MCF 10A (cell line): ENCODE measurements around the gene FGF14. TPM values are rescaled to one million over a fixed set of nuclear protein-coding genes. Genes with fewer than 3 reads are reported as not detected.
A peak's percentile ranks its signal among the peaks of the same experiment; 100 is the strongest.

Experiments
- BruUV-seq: library from RNA; stranded (reverse); fragments of 400-500 nt; replicated peaks from 2 replicates; lab custom pipeline; 2021; lab: Mats Ljungman, UMichigan
- CTCF ChIA-PET: fragments of 300-600 bp; sonication (Branson Sonifier 250); formaldehyde crosslinking; extraction: SDS; loops from one replicate; lab custom pipeline; 2021; ENCODE audit warnings: antibody characterized with exemption, inconsistent platforms; lab: Yijun Ruan, JAX
- POLR2A ChIA-PET: fragments of 300-600, 350-650 bp; sonication (Branson Sonifier 250); formaldehyde crosslinking; extraction: SDS; loops from one replicate; lab custom pipeline; 2020; ENCODE audit warnings: antibody characterized with exemption, inconsistent platforms; lab: Yijun Ruan, JAX
- DNase-seq: peaks from one replicate; pipeline ENCODE4 v3.0.0-alpha.2; 2018; ENCODE audit not compliant: unreplicated experiment
- H3K27ac Mint-ChIP-seq: one replicate; pipeline ENCODE4 v1.8.0; 2022; ENCODE audit warnings: mild to moderate bottlenecking, low read depth, mixed read lengths; ENCODE audit not compliant: unreplicated experiment
- H3K27me3 Mint-ChIP-seq: one replicate; pipeline ENCODE4 v1.8.0; 2022; ENCODE audit warnings: mixed read lengths; ENCODE audit not compliant: insufficient read depth, unreplicated experiment
- H3K36me3 Mint-ChIP-seq: one replicate; pipeline ENCODE4 v1.8.0; 2022; ENCODE audit warnings: mild to moderate bottlenecking, moderate library complexity, mixed read lengths; ENCODE audit not compliant: insufficient read depth, unreplicated experiment
- H3K4me1 Mint-ChIP-seq: one replicate; pipeline ENCODE4 v1.8.0; 2022; ENCODE audit warnings: mixed read lengths; ENCODE audit not compliant: insufficient read depth, unreplicated experiment
- H3K4me3 Mint-ChIP-seq: one replicate; pipeline ENCODE4 v1.8.0; 2022; ENCODE audit warnings: mild to moderate bottlenecking, moderate library complexity, mixed read lengths; ENCODE audit not compliant: unreplicated experiment
- H3K9me3 Mint-ChIP-seq: one replicate; pipeline ENCODE4 v1.8.0; 2022; ENCODE audit warnings: mixed read lengths; ENCODE audit not compliant: unreplicated experiment
- intact Hi-C: fragments of 100-400 bp; cut with micrococcal nuclease; formaldehyde crosslinking; loops from 2 replicates; pipeline ENCODE4 v1.14.1; 2022
- total RNA-seq: library from RNA; stranded (reverse); gene quantifications from 2 replicates; pipeline ENCODE4 v1.2.3, GENCODE V29; 2022
- TF ChIP-seq, protein P1 (sequence below): fragments of 200-600 bp; IDR thresholded peaks from one replicate; pipeline ENCODE4 v1.8.0; 2022; ENCODE audit warnings: antibody characterized with exemption, mild to moderate bottlenecking; ENCODE audit not compliant: unreplicated experiment

FGF14 gene
- total RNA-seq, 1 experiment from 2014 or later, result not detected

DNA sequence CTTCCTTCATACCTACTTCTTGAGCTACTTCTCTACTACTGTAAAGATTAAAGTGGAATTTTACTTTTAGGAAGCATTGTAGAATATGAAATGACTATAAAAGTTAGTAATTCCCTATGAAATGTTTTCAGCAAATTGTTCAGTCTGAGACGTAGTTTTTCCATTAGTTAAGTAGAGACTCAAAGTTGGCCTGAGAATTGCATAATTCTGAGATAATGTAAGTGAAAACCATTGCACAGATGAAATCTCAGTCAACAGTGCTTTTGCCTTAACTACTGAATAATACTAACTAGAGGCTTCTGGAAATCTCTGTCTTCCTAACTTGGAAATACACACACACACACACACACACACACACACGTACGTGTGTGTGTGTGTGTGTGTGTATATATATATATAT is 125.9 kb downstream of the FGF14 start:
- H3K9me3 Mint-ChIP-seq, result no peaks in the 10 kb centered on the region
- peaks cover 5% of the 10 kb centered on the region for H3K36me3 Mint-ChIP-seq
- peaks cover 5% of the 10 kb centered on the region for H3K4me1 Mint-ChIP-seq
- no peak for DNase-seq
- BruUV-seq, result no TSS peak
- no peak overlapping the region for H3K27ac Mint-ChIP-seq
- intact Hi-C loops, result no loop called here
- POLR2A ChIA-PET, result no interaction called here
- CTCF ChIA-PET, result interaction anchor here (0.6 kb wide), 1 partner anchor 75 kb away, joined by 5 read pairs; no protein-coding TSS in a partner anchor
- TF ChIP-seq, protein P1, sequence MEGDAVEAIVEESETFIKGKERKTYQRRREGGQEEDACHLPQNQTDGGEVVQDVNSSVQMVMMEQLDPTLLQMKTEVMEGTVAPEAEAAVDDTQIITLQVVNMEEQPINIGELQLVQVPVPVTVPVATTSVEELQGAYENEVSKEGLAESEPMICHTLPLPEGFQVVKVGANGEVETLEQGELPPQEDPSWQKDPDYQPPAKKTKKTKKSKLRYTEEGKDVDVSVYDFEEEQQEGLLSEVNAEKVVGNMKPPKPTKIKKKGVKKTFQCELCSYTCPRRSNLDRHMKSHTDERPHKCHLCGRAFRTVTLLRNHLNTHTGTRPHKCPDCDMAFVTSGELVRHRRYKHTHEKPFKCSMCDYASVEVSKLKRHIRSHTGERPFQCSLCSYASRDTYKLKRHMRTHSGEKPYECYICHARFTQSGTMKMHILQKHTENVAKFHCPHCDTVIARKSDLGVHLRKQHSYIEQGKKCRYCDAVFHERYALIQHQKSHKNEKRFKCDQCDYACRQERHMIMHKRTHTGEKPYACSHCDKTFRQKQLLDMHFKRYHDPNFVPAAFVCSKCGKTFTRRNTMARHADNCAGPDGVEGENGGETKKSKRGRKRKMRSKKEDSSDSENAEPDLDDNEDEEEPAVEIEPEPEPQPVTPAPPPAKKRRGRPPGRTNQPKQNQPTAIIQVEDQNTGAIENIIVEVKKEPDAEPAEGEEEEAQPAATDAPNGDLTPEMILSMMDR, result no peak
- H3K4me3 Mint-ChIP-seq, result no peak overlapping the region
- H3K27me3 Mint-ChIP-seq, result no peaks in the 10 kb centered on the region

DNA sequence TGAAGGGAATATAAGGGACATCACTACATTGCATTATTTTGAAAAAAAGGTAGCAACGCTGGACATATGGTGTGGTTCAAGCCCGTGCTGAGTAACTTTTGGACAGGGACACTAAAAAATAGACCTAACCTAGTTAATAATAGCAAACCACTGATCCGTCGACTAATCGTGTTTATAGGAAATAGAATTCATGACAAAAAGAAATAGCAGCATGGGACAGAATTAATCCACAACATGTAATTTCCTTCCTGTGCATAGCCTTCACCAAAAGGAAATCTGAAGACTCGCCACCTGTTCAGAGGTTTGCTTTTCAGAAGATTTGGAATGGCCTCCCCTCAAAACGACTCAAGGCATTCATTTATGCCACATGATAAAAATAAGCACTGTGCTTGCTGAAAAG is 128.7 kb downstream of the FGF14 start:
- intact Hi-C loops, result no loop called here
- CTCF ChIA-PET, result no interaction called here
- no TSS peak for BruUV-seq

DNA sequence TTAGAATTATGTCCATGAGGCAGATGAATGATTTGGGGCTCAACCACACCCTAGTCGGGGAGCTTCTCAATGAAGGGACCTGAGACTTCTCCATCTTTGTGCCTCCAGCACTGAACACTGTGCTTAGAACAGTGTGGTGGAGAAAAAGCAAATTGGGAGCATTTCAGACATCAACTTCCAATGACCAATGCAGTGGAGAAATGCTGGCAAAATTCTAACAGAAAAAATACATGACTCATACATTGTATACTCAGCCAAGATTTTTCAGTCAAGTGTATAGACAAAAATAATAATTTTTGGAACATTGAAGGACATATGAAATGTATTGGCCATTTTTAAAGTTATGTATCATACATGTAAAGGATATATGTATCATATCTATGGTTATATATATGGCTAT is 134.7 kb downstream of the FGF14 start:
- Mint-ChIP-seq H3K36me3 (no peaks in the 10 kb centered on the region), H3K4me1 (peaks cover 11% of the 10 kb centered on the region), H3K4me3 (no peak overlapping the region), H3K9me3 (no peaks in the 10 kb centered on the region), H3K27ac (no peak overlapping the region), H3K27me3 (no peaks in the 10 kb centered on the region)
- intact Hi-C loops, result no loop called here
- DNase-seq, result peak; percentile 16
- ChIA-PET POLR2A (interaction anchor here (0.6 kb wide), 1 partner anchor 128 kb away, joined by 3 read pairs; no protein-coding TSS in a partner anchor), CTCF (interaction anchor here (0.6 kb wide), 1 partner anchor 13 kb away, joined by 3 read pairs; no protein-coding TSS in a partner anchor)
- no TSS peak for BruUV-seq
- TF ChIP-seq, protein P1, result no peak

More for the DNA sequence above, 128.7 kb downstream of the FGF14 start:
- no peak for DNase-seq
- Mint-ChIP-seq H3K27me3 (no peaks in the 10 kb centered on the region), H3K9me3 (no peaks in the 10 kb centered on the region), H3K36me3 (peaks cover 5% of the 10 kb centered on the region), H3K4me1 (peaks cover 5% of the 10 kb centered on the region), H3K4me3 (no peak overlapping the region), H3K27ac (no peak overlapping the region)
- TF ChIP-seq, protein P1, result no peak
- POLR2A ChIA-PET, result no interaction called here

DNA sequence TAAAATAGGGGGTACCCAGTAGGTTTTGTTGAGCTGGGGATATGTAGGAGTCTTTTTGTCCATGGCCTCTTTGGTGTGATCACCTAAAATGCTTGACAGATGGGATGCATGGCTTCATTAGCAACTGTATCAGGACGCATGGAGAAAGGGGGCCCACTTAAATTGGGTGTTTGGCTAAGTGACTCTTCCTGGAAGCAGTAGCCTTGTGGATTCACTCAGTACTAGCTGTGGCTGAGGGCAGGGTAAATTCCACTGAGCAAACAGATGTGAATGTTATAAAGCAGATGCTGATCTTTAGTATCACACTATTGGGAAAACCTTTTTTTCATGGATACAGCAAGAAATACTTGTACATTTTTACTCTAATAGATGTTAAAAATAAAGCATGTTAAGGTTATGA is 140.0 kb downstream of the FGF14 start:
- H3K36me3 Mint-ChIP-seq, result no peaks in the 10 kb centered on the region
- CTCF ChIA-PET, result interaction anchor here (0.6 kb wide), 1 partner anchor 1844 kb away, joined by 3 read pairs; no protein-coding TSS in a partner anchor
- no peaks in the 10 kb centered on the region for H3K27me3 Mint-ChIP-seq
- POLR2A ChIA-PET, result no interaction called here
- TF ChIP-seq, protein P1, result no peak
- H3K4me3 Mint-ChIP-seq, result no peak overlapping the region
- H3K9me3 Mint-ChIP-seq, result no peaks in the 10 kb centered on the region
- no TSS peak for BruUV-seq
- peaks cover 8% of the 10 kb centered on the region for H3K4me1 Mint-ChIP-seq
- intact Hi-C loops, result no loop called here
- no peak for DNase-seq
- H3K27ac Mint-ChIP-seq, result no peak overlapping the region
